HG03469 (cell line): ENCODE results near the gene KLF7.

Source experiments
- ATAC-seq: cut with Tn5 transposase; IDR thresholded peaks from one replicate; pipeline ENCODE4 v1.9.1; 2021; ENCODE audit warnings: mild to moderate bottlenecking, moderate library complexity, moderate number of reproducible peaks; ENCODE audit not compliant: unreplicated experiment

Gene KLF7

DNA sequence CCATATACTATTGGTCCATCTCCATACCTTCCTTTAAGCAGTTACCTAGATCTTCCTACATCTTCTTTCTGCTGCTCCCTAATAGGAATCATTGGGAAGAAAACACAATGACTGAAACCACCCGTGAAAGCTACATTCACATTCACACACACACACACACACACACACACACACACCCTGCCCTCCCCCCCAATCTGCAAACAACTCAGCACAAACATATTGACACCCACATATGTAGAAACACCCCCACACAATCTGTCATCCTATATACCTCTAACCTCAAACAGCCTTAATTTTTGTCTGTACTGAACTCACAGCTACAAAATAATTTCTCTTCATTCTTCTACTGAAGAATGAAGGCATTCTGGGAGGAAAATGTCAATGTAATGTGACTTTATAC lies 63.8 kb downstream of the KLF7 start:
- ATAC-seq: no peak

GRCh38 chr2:207097278-207097677 lies 68.5 kb downstream of the KLF7 start:
- no peak for ATAC-seq

- no peak for ATAC-seq
These were observed 69.8 kb downstream of the KLF7 start for GRCh38 chr2:207095963-207096362.

GRCh38 chr2:207093234-207093633 lies 72.5 kb downstream of the KLF7 start:
- no peak for ATAC-seq

DNA sequence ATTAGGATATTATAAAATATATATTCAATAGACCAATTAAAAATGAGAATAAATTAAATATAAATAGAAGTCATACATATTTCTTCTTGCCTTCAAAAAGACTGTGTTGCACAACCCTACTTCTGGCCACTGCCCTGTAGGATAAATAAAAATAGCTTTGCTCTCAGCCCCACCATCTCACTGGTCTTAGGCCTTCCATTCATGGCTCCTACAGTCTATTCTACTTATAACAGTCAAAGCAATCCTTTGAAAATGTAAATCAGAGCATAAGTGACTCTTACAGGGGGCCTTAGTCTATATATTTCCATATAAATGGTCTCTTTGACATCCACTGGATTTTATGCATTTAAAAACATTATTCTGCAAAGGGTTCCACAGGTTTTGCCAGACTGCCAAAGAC lies 72.9 kb downstream of the KLF7 start:
- no peak for ATAC-seq

GRCh38 chr2:207091928-207092327 lies 73.8 kb downstream of the KLF7 start:
- ATAC-seq: no peak

DNA sequence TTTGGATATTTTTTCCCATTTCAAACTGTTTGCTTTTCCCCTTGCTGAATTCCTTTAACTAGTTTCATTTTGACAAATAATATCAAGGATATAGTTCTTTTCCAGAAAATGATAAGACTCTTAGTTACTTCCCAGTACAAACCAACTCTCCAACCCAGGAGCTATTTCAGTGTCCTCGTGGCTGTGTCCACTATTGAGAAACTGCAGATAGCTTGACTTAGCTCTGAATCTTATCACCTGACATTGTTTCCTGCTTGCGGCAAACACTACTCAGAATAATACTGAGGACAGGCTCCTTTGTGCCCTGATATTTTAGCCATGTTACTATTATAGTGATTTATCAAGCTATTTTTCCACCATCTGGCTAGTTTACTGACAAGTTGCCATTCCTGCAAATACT lies 74.6 kb downstream of the KLF7 start:
- ATAC-seq: no peak

GRCh38 chr2:207090389-207090788 lies 75.4 kb downstream of the KLF7 start:
- no peak for ATAC-seq

DNA sequence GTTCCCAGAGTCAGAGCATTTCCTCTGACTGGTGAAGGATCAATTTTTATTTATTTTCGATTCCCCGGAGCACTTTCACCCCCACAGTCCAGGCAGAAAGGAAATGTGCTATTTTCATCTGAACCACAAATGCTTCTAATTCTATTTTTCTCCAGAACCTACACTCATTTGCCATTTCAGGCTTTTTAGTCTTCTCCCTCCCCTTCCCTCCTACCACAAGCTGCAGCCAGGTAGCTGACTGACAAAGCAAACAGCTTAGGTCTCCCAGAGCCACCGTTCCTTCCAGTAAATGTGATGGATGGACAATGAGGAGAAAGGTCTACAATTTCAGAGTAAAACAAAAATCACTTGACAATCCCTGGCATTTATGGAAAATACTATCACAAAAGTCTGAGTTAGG lies 76.9 kb downstream of the KLF7 start:
- no peak for ATAC-seq

DNA sequence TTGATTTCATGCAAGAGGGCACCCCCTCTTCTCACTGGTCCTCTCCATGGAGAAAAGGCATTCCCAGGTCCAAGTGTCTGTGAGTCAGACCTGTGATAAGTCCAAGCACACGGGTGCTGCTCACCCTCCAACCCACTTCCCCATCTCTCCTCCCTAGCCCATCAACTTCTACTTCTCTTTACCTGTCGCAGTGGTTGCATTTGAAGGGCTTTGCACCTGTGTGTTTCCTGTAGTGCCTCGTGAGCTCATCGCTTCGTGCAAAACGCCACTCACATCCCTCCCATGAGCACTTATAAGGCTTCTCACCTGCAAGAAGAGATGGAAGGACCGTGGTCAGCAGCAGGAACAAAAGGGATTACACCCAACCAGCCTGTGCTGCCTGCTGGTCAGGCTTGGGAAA lies 77.5 kb downstream of the KLF7 start:
- ATAC-seq: no peak

- no peak for ATAC-seq
These were observed 78.5 kb downstream of the KLF7 start for GRCh38 chr2:207087046-207087902.

DNA sequence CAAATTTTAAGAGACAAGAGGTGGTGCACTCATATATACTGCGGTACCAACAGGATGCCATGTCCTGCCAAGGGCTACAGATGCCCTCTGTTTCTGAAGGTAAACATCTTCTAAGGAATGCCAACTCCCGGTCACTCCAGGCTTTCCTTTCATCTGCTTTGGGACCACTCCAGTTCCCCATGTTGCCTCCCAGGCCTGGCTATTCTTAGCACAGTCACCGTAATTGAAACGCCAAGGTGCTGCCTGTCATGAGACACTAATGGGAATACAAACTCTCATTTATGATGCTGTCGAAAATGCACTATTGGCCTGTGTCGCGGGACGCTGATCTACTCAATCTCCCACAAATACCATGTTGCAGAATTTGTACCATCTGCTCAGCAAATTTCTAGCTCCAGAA lies 79.6 kb downstream of the KLF7 start:
- ATAC-seq: no peak

- ATAC-seq: no peak
These were observed 80.6 kb downstream of the KLF7 start for GRCh38 chr2:207085110-207085509.

- no peak for ATAC-seq
These were observed 82.2 kb downstream of the KLF7 start for GRCh38 chr2:207083361-207084110.

GRCh38 chr2:207082619-207083018 lies 83.1 kb downstream of the KLF7 start:
- ATAC-seq: no peak

DNA sequence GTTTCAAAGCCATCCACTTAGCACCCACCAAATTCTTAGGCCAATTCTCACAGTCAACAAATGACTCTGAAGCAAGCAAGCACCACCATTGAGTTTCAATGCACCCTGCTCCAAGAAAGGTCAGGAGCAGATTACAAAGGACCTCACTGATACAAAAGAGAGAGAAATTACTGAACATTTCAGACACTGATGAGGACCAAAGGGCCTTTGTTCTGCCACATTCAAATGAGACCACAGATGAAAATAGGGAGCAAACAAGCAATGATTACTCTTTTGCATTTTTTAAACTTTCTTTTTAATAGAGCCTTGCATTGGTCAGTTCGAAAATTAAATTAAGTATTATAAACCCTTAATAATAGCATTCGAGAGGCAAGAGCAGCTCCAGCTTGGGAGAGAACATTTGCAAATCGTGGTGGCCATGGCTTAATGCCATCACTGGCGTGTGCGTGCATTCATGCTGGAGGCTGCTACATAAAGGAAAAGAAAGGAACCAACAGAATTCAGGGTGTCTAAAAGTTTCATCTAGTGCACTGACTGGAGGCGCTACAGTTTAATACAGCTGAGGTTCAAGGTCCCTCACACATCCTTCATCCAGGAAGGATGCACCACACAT lies 87.5 kb downstream of the KLF7 start:
- no peak for ATAC-seq

GRCh38 chr2:207077266-207077665 lies 88.5 kb downstream of the KLF7 start:
- no peak for ATAC-seq

DNA sequence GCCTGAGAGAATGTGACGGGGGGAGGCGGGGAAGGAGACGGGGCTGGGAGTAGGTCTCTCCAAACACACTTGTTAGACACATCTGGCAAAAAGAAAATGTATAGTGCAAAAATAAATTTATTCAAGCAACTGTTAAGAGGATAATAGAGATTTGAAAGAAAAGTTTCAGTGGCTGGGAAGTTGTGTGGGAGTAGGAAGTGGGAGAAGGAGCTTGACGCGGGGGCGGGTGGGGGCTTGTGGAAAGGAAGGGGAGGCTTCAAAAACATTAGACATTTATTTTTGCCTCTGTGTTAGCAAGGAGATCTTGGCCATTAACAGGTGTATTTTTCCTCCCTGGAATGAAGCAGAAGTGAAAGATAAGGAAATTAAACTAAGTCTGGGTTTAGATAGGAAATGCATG lies 90.3 kb downstream of the KLF7 start:
- ATAC-seq: no peak

- ATAC-seq: no peak
These were observed 91.7 kb downstream of the KLF7 start for GRCh38 chr2:207073801-207074678.

GRCh38 chr2:207073412-207073800 lies 92.3 kb downstream of the KLF7 start:
- ATAC-seq: no peak

- ATAC-seq: no peak
These were observed 93.2 kb downstream of the KLF7 start for GRCh38 chr2:207072571-207072970.
